ENCODE results near the gene PGA5. TPM values are rescaled to one million over a fixed set of nuclear protein-coding genes. Genes with fewer than 3 reads are reported as not detected.
"Not testable (repeated sequence)": the region's sequence is repeated elsewhere in the genome, so short reads cannot be mapped to it uniquely, and the experiment has no call there.

The PGA5 gene
- total RNA-seq, 2 donors from 2014 or later = not detected

DNA sequence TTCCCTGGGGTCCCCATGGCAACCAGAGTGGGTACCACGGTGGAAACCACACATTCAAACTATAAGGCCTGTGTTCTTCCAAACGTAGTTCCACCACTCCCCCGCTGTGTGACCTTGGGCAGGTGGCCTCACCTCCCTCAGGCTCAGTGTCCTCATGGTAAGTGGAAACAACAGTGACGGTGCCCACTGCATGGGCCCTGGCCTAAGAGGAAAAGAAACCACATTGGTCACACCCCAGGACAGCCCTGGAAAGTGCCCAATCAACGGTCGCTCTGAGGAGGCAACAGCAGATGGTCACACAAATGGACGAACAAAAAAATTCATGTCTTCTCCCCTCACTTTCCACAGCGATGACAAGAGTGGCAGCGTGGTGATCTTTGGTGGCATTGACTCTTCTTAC is 7.1 kb downstream of the PGA5 start:
- H3K4me3 ChIP-seq; H3K36me3 ChIP-seq; H3K9ac ChIP-seq (ENCODE audit: low read depth in 2 of 2, low read length in 2 of 2); intact Hi-C loops (cut with DNase I); H3K4me1 ChIP-seq; H3K27ac ChIP-seq; H3K27me3 ChIP-seq; H3K9me3 ChIP-seq; DNase-seq: not testable (repeated sequence)

DNA sequence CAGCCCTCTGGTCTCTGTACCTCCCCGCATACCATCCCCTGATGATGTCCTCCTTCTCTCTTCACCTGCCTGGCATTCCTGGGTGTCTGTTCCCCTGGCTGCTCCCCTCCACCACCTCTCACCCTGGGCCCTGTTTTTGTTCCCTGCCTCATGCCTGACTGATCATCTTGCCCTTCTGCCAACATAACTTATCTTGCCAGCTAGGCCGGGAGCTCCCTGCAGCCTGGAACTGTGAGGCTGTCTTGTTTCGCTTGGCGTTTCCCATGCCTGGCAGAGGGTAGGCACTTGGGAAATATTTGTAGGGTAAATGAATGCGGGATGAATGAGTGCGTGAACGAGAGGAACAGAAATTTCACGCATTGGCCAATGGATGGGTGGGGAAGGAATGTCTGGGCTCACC is 8.2 kb downstream of the PGA5 start:
- DNase-seq; H3K27me3 ChIP-seq; H3K4me3 ChIP-seq; intact Hi-C loops (cut with DNase I); H3K36me3 ChIP-seq; H3K4me1 ChIP-seq; H3K9me3 ChIP-seq; H3K27ac ChIP-seq; H3K9ac ChIP-seq (ENCODE audit: low read depth in 2 of 2, low read length in 2 of 2): not testable (repeated sequence)

DNA sequence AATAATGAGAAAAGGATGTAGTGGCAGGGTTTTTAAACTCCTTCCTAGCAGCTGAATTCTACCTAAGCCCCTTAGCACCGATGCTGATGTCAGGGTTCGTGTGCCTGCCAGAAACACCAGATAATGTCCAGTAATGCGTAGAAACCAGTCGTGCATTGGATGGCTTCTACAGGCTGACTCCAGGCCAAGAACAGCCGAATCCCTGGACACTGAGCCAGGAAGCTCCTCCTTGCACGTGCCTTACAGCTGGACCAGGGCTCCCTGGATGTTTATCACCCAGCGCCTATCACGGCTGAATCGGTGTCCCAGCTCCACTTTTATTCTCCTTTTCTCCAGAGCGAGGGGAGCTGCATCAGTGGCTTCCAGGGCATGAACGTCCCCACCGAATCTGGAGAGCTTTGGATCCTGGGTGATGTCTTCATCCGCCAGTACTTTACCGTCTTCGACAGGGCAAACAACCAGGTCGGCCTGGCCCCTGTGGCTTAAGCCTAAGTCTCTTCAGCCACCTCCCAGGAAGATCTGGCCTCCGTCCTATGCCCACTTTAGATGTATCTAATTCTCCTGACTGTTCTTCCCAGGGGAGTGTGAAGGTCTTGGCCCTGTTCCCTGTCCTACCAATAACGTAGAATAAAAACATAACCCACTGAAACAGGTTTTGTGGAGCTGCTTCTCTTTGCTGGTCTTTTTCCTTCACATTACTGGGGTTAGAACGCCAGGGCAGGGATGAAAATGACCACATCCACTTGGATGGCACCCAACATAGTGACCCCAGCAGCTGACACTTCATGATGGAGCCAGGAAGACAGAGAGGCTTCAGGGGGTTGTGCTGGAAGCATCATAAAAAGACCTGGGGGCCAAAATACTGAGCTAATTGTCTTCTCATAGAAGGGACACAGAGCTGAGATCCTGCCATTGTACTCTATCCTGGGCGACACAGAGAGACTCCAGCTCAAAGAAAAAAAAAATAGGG is 10.1 kb downstream of the PGA5 start:
- not testable (repeated sequence) for H3K4me1 ChIP-seq; H3K9ac ChIP-seq (ENCODE audit: low read depth in 2 of 2, low read length in 2 of 2)
- intact Hi-C loops (cut with DNase I) = loop anchor here (10.0 kb wide), 1 partner anchor 134 kb away; no protein-coding TSS in a partner anchor

DNA sequence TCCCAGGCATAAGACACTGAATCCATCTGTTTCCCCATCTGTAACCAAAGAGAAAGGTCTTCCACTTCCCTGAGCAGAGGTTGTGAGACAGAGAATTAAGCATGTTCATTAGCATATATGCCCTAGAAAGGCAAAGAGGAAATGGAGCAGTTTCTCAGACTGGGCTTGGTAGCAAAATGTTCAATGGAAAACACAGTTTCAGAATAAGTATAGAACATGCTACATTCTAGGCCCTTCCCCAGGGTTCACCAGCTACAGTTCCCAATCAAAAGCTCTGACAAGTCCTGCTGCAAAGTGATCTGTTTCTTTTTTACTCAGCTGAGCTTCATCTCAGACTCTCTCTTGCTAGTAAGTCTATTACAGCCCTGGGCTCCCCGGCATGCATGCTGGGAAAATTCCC is 11.4 kb downstream of the PGA5 start:
- not testable (repeated sequence) for H3K9ac ChIP-seq (ENCODE audit: low read depth in 2 of 2, low read length in 2 of 2); H3K36me3 ChIP-seq; H3K9me3 ChIP-seq; H3K27ac ChIP-seq; H3K4me3 ChIP-seq; H3K4me1 ChIP-seq; H3K27me3 ChIP-seq; DNase-seq
- intact Hi-C loops (cut with DNase I) = loop anchor here (10.0 kb wide), 1 partner anchor 132 kb away; no protein-coding TSS in a partner anchor

More for the DNA sequence above, 10.1 kb downstream of the PGA5 start:
- H3K4me3 ChIP-seq, H3K9me3 ChIP-seq, H3K36me3 ChIP-seq, H3K27me3 ChIP-seq, DNase-seq, H3K27ac ChIP-seq: not testable (repeated sequence)

DNA sequence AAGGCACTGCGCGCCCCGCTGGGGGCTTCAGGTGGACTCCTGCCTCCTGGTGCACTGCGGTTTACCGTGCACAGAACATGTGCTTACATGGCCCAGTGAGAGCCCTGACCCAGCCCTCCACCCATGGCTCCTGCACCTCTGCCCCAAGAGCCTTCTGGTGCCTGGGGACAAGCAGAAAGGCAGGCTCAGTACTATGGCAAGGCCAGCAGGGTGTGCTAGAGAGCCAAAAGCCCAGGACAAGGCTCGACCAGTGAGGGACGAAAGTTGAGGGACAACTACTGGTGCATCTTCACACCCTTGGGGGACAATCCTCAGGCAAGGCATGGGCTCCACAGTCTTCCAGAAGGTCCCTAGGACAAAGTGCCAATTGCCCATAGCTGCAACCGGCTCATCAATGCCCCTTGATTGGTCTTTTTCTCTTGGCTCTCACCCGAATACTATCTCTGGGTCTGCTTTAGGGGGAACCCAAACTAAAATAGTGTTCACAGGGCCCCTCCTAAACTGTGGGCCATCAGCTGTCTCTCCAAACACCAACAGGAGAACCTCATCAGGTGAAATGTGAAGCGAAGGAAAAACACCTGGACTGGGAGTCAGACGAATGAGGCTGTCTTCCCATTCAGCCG is 13.5 kb downstream of the PGA5 start:
- H3K4me3 ChIP-seq = no peak overlapping the region
- no peaks in the 10 kb centered on the region for H3K4me1 ChIP-seq
- TF ChIP-seq, protein P1, sequence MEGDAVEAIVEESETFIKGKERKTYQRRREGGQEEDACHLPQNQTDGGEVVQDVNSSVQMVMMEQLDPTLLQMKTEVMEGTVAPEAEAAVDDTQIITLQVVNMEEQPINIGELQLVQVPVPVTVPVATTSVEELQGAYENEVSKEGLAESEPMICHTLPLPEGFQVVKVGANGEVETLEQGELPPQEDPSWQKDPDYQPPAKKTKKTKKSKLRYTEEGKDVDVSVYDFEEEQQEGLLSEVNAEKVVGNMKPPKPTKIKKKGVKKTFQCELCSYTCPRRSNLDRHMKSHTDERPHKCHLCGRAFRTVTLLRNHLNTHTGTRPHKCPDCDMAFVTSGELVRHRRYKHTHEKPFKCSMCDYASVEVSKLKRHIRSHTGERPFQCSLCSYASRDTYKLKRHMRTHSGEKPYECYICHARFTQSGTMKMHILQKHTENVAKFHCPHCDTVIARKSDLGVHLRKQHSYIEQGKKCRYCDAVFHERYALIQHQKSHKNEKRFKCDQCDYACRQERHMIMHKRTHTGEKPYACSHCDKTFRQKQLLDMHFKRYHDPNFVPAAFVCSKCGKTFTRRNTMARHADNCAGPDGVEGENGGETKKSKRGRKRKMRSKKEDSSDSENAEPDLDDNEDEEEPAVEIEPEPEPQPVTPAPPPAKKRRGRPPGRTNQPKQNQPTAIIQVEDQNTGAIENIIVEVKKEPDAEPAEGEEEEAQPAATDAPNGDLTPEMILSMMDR (IDR thresholded peaks at IDR 0.05) = peak; percentile 84
- H3K36me3 ChIP-seq = no peaks in the 10 kb centered on the region
- no peak overlapping the region for H3K27ac ChIP-seq
- H3K9me3 ChIP-seq = no peaks in the 10 kb centered on the region
- H3K27me3 ChIP-seq = no peaks in the 10 kb centered on the region
- peak; percentile 68 for DNase-seq
- intact Hi-C loops (cut with DNase I) = loop anchor here (10.0 kb wide), 1 partner anchor 130 kb away; no protein-coding TSS in a partner anchor
- no peak overlapping the region for H3K9ac ChIP-seq (ENCODE audit: low read depth in 2 of 2, low read length in 2 of 2)

DNA sequence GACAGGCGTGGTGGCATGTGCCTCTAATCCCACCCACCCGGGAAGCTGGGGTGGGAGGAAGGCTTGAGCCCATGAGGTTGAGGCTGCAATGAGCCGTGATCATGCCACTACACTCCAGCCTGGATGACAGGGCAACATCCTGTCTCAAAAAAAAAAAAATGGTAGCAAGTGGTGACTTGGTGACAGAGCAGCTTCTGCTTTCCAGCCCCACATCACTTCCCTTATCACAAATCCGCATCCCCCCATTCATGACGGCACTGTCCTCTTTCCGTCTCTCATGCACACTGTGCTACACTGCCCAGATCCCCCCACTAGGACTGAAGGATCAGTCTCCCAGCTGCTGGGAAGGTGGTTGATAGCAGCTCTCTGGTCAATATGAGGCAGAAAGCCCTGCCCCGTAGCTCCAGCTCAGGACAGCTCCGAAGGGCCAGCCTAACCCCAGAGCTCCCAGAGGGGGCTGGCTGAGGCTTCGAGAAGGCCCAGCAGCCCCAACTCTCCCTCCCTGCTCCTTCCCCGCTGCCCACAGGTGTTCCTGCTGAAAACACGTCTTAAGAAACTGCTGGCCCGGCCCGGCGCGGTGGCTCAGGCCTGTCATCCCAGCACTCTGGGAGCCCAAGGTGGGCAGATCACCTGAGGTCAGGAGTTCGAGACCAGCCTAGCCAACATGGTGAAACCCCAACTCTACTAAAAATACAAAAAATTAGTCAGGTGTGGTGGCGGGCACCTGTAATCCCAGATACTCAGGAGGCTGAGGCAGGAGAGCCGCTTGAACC is 15.9 kb downstream of the PGA5 start:
- Histone ChIP-seq H3K27me3 (no peaks in the 10 kb centered on the region), H3K4me3 (no peak overlapping the region), H3K4me1 (no peaks in the 10 kb centered on the region), H3K27ac (no peak overlapping the region), H3K9me3 (no peaks in the 10 kb centered on the region), H3K36me3 (no peaks in the 10 kb centered on the region), H3K9ac (ENCODE audit: low read depth in 2 of 2, low read length in 2 of 2) (no peak overlapping the region)
- DNase-seq = no peak
- TF ChIP-seq, protein P1 (IDR thresholded peaks at IDR 0.05) = no peak
- intact Hi-C loops (cut with DNase I) = loop anchor here (10.0 kb wide), 1 partner anchor 128 kb away; no protein-coding TSS in a partner anchor

DNA sequence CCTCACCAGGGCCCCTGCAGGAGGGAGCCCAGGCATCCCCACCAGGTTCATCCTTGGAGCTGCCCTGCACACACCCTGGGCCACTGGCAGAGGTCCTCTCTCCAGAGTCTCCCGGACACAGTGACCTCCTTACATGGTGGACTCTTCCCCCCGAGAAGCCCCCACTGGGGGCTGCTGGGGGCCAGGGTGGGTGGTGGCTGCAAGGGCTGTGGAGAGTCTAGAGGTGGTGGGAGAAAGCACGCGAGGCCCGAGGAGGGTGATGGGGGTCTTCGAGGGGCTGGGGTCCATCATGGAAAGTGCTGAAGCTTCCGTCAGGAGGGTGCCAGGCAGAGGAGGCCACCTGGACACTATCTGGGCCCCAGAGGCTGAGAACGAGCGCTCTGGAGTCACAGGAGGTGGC is 17.6 kb downstream of the PGA5 start:
- no peak overlapping the region for H3K27ac ChIP-seq

More for the DNA sequence above, 17.6 kb downstream of the PGA5 start:
- TF ChIP-seq, protein P1 (IDR thresholded peaks at IDR 0.05) = no peak
- no peaks in the 10 kb centered on the region for H3K27me3 ChIP-seq
- DNase-seq = no peak
- H3K4me3 ChIP-seq = no peak overlapping the region
- no peaks in the 10 kb centered on the region for H3K36me3 ChIP-seq
- no peaks in the 10 kb centered on the region for H3K4me1 ChIP-seq
- no peak overlapping the region for H3K9ac ChIP-seq (ENCODE audit: low read depth in 2 of 2, low read length in 2 of 2)
- no peaks in the 10 kb centered on the region for H3K9me3 ChIP-seq
- intact Hi-C loops (cut with DNase I) = loop anchor here (10.0 kb wide), 1 partner anchor 126 kb away; no protein-coding TSS in a partner anchor
